C4-2B (cell line): ENCODE data around the gene AP2A2.

Experiments used
- H3K27ac ChIP-seq: fragments of 450-650 bp; 2 replicates; pipeline ENCODE4 v1.5.1; 2017
- ZFX ChIP-seq: fragments of 450-650 bp; IDR thresholded peaks from 2 replicates; pipeline ENCODE4 v1.6.1; 2017
- TF ChIP-seq, protein P1 (sequence below): fragments of 450-650 bp; conservative IDR thresholded peaks from 2 replicates; pipeline ENCODE4 v1.5.1; 2017; ENCODE audit warnings: mild to moderate bottlenecking

The AP2A2 gene

DNA sequence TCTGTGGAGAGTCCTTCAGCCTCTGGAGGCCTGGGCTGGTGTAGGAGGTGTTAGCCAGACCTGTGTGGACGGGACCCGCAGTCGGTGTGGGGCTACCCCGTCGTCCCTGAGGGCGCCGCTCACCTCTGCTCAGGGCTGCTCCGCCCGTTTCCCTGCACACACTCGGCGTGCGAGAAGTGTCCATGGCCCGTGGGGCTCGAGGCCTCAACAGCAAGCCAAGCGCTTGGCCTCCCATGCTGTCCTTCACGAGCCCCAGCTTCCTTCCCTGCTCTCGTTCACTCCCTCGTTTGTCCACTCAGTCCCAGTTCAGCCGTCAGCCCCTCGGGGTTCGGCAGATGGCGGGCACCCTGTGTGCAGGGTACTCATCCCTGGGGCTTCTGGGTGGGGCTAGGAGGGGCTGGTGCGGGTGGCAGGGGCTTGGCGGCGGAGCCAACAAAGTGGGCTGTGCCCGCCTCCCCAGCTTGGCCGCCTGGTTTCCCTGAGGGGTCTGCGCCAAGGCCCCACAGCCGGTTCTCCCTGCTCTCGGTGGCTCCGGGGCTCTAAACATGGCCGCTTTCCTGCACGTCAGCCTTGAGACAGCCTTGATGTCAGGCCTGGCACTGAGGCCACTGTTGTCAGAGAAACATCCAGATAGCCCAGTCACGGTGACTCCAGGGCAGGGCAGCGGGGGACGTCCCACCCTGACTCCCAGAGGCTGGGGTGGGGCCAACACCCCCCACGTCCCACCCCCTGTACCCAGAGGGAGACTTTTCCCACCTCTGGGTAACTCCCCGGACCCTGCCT is 107.5 kb downstream of the AP2A2 start:
- no peak overlapping the region for H3K27ac ChIP-seq
- TF ChIP-seq, protein P1, sequence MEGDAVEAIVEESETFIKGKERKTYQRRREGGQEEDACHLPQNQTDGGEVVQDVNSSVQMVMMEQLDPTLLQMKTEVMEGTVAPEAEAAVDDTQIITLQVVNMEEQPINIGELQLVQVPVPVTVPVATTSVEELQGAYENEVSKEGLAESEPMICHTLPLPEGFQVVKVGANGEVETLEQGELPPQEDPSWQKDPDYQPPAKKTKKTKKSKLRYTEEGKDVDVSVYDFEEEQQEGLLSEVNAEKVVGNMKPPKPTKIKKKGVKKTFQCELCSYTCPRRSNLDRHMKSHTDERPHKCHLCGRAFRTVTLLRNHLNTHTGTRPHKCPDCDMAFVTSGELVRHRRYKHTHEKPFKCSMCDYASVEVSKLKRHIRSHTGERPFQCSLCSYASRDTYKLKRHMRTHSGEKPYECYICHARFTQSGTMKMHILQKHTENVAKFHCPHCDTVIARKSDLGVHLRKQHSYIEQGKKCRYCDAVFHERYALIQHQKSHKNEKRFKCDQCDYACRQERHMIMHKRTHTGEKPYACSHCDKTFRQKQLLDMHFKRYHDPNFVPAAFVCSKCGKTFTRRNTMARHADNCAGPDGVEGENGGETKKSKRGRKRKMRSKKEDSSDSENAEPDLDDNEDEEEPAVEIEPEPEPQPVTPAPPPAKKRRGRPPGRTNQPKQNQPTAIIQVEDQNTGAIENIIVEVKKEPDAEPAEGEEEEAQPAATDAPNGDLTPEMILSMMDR, result no peak
- TF ChIP-seq ZFX, result no peak

DNA sequence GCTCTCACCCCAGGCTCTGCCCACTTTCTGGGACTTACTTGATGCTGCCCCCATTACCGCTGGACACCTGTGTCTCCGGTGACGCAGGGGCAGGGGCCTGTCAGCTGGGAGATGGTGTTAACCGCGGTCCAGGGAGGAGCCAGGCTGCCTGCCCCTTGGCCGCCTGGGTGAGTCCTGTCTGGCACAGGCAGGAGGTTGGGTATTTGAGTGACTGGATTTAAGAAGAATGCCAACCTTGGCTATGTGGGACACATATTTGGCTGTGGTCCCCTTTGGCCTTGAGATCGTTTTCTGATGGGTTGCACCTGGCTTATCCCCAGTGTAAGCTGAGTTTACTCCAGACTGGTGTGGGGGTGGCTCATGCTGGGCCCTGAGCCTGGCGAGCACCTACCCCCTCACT is 108.3 kb downstream of the AP2A2 start:
- H3K27ac ChIP-seq, result no peak overlapping the region
- no peak for TF ChIP-seq ZFX
- TF ChIP-seq, protein P1, result no peak

DNA sequence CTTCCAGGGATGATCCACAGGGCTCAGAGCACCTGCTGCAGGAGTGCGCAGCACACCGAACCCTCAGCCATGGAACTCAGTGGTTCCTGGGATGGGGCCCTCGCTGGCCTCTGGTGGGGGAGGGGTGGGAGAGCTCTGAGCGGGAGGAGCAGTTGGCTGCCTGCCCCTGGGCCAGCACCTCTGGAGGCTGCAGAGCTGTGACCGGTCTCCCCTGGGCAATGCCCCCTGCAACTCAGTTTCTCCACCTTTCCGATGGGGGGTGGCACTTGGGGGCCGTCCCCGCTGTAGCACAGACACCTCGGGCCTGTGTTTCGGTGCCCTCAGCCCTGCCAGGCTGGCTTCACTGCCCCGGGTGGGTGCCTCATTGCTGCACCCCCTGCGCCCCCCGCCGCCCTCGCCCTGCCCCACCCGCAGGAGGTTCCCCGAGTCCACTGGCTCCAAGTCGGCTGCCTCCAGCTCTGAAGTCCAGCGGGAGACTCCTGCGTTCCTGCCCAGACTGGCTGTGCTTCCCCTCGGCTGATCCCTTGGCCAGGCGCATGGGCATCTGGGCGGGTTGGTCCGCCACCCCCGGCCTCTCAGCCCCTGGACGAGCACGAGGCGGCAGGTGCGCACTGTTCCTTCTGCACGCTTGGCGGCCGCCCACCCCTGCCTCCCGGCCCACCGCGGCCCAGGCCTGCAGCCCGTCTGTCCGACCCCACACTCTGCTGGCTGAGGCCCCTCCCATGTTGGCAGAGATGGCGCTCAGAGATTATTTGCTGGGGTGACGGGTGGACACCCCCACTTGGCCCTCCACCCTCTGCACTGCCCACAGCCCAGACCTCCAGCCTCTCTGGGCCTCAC is 109.0 kb downstream of the AP2A2 start:
- H3K27ac ChIP-seq, result no peak overlapping the region
- TF ChIP-seq ZFX, result no peak
- TF ChIP-seq, protein P1, result no peak

DNA sequence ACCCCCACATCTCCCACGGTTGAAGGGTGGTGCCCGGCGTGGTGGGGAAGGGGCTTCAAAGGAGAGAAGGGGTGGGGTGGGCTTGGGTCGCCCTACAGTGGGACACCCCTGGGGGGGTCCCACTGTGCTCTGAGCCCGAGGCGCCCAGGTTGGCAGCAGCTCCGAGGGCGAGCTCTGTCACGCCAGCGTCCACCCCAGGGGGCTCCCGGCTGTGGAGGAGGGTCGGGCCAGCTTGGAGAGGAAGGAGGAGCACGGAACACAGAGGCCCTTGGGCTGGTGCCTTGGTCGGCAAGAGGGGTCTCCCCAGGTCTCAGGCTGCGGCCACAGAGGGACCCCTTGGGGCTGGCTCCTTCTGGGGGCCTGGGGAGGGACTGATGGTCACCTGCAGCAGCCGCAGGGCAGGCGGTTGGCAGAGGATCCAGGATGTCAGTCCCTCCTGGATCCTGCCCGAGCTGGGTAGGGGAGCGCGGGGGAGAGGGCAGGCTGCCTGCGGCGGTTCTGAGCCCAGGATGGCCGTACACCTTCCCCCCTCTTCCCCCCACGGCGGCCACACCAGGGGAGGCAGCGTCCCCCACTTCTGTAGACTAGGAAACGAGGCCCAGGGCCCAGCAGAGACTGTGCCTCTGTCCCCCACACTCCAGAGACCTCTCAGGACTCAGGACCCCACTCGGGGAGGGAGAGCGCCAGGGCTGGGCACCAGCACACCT is 110.1 kb downstream of the AP2A2 start:
- no peak overlapping the region for H3K27ac ChIP-seq
- TF ChIP-seq, protein P1, result no peak
- TF ChIP-seq ZFX, result no peak

DNA sequence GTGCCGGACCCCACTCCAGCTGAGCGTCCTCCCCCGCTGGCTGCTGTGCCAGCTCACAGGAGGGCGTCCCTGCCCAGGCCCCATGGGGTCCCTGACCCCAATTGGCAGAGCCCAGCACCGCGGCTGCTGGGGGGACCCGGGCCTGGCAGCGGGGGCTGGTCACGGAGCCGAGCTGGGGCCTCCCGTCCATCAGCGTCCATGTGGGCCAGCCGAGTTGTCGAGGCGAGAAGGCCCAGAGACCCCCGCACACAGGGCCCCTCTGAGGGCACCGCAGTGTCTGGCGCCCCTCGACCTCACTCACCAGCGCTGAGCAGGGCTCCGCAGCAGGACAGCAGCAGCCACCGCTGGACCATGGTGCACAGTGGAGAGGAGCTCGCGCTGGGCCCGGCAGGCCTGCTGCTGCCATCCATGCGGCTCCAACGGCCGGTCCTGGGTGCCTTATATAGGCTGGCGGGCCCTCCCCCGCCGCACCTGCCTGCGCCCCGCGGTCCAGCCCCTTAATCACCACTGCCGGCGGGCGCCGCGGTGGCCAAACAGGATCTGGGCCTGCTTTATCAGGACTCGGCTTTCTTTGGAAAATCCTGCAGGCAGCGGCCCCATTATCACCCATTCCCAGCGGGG is 110.7 kb downstream of the AP2A2 start, which contains the start of gene MUC6:
Gene MUC6 (minus strand): TSS at position 416 of the 621 bp plus-strand sequence. CDS start 63 bp downstream, at position 353.
- TF ChIP-seq, protein P1, result no peak
- TF ChIP-seq ZFX, result no peak
- no peak within 1 kb of the TSS for H3K27ac ChIP-seq

DNA sequence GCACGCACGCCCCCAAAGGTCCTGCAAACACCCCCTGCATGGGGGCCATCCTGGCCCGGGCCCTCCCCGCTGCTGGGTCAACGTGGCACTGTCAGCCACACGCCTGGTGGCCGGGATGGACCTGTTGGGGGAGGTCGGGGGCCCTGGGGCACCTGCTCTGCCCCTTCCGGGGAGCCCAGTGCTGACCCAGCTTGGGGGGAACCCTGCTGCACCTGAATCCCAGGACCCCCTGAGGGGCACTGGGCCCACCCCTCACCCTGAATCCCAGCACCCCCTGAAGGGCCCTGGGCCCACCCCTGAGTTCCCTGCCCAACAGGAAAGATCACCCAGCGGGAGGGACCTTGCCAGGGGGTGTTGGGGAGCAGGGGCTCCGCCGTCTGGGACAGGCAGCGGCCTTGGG is 111.3 kb downstream of the AP2A2 start:
- H3K27ac ChIP-seq, result no peak overlapping the region
- TF ChIP-seq ZFX, result no peak
- TF ChIP-seq, protein P1, result no peak
